Natural killer cell (primary cell): ENCODE results near the gene ZNF775. TPM values are rescaled to one million over a fixed set of nuclear protein-coding genes. Genes with fewer than 3 reads are reported as not detected.

Source experiments
- ATAC-seq, 3 donors: fragments of 150-1000 bp in 2 of 3; fragments of 200-7000 bp in 1 of 3; cut with Tn5 transposase; 1 replicate in 1 of 3; 2 replicates in 2 of 3; pipeline ENCODE4 v1.10.0; 2021; ENCODE audit warnings: mild to moderate bottlenecking in 2 of 3, moderate library complexity in 2 of 3
- DNase-seq, 2 donors: peaks; one replicate each; pipeline versions ENCODE4 v3.0.0 to v3.0.0-alpha.2; 2013 to 2021; ENCODE audit warnings: mixed read lengths in 1 of 2
- H3K27ac ChIP-seq: one replicate; pipeline ENCODE4 v1.5.1; 2013; ENCODE audit warnings: mild to moderate bottlenecking, low read length
- H3K27me3 ChIP-seq: one replicate; pipeline ENCODE4 v1.6.1; 2013; ENCODE audit warnings: low read length; ENCODE audit not compliant: control insufficient read depth, insufficient read depth
- H3K36me3 ChIP-seq: one replicate; pipeline ENCODE4 v1.6.1; 2013; ENCODE audit warnings: low read length; ENCODE audit not compliant: control insufficient read depth, insufficient read depth
- H3K4me1 ChIP-seq: one replicate; pipeline ENCODE4 v1.6.1; 2013; ENCODE audit warnings: low read length; ENCODE audit not compliant: control insufficient read depth, insufficient read depth
- H3K4me3 ChIP-seq: one replicate; pipeline ENCODE4 v1.5.1; 2013; ENCODE audit warnings: low read length
- H3K9me3 ChIP-seq: one replicate; pipeline ENCODE4 v1.6.1; 2013; ENCODE audit warnings: low read length; ENCODE audit not compliant: control insufficient read depth, insufficient read depth
- H3K27ac Mint-ChIP-seq, 2 donors: one replicate each; pipeline ENCODE4 v1.8.0; 2022; ENCODE audit warnings: mild to moderate bottlenecking in 2 of 2, mixed read lengths in 2 of 2, moderate library complexity in 1 of 2
- H3K27me3 Mint-ChIP-seq, 2 donors: one replicate each; pipeline ENCODE4 v1.8.0; 2022; ENCODE audit warnings: low read depth in 2 of 2, mixed read lengths in 2 of 2
- H3K36me3 Mint-ChIP-seq: one replicate; pipeline ENCODE4 v1.8.0; 2022; ENCODE audit warnings: mixed read lengths
- H3K4me1 Mint-ChIP-seq, 2 donors: one replicate each; pipeline ENCODE4 v1.8.0; 2022; ENCODE audit warnings: mixed read lengths in 2 of 2
- H3K4me3 Mint-ChIP-seq: one replicate; pipeline ENCODE4 v1.8.0; 2022; ENCODE audit warnings: mild to moderate bottlenecking, moderate library complexity, mixed read lengths
- H3K9me3 Mint-ChIP-seq, 2 donors: one replicate each; pipeline ENCODE4 v1.8.0; 2022; ENCODE audit warnings: mixed read lengths in 2 of 2
- CTCF ChIP-seq: fragments of 200-600 bp; IDR thresholded peaks from one replicate; pipeline ENCODE4 v1.8.0; 2022; ENCODE audit warnings: antibody characterized with exemption
- WGBS: methylation state at CpG from one replicate; pipeline ENCODE4 v1.1.7; 2013; ENCODE audit warnings: missing lambda C conversion rate; ENCODE audit not compliant: insufficient coverage; 5-methylcytosine and 5-hydroxymethylcytosine counted together
- intact Hi-C: fragments of 100-400 bp; cut with micrococcal nuclease; formaldehyde crosslinking; loops from one replicate; pipeline ENCODE4 v1.14.2; 2022
- total RNA-seq, 4 donors: library from RNA; stranded (reverse); fragments of 120-200 nt in 1 of 4; gene quantifications; one replicate each; pipeline versions ENCODE4 v1.2.3 to v1.2.4, GENCODE V29; 2013 to 2022

The ZNF775 gene
- total RNA-seq, 3 donors from 2014 or later (not counting 1 experiment from before 2014, with no cell fraction given): 1.3 to 2.7 (median 1.6) TPM

- Histone ChIP-seq H3K9me3 (no peaks in the 10 kb centered on the region), H3K4me3 (no peak overlapping the region), H3K27me3 (no peaks in the 10 kb centered on the region), H3K4me1 (peaks cover 22% of the 10 kb centered on the region), H3K27ac (no peak overlapping the region), H3K36me3 (no peaks in the 10 kb centered on the region)
- no peak overlapping the region for H3K27ac Mint-ChIP-seq
- H3K9me3 Mint-ChIP-seq: peaks cover 0 to 3% of the 10 kb centered on the region in 2 donors
- ATAC-seq: peak in 1 of 3 donors; percentile 31
- H3K27me3 Mint-ChIP-seq: peaks cover 0 to 5% of the 10 kb centered on the region in 2 donors
- peaks cover 33% of the 10 kb centered on the region in 2 donors for H3K4me1 Mint-ChIP-seq
- intact Hi-C loops: loop anchor here (5.0 kb wide), 1 partner anchor 401 kb away; no protein-coding TSS in a partner anchor
- no peaks in the 10 kb centered on the region for H3K36me3 Mint-ChIP-seq
- H3K4me3 Mint-ChIP-seq: no peak overlapping the region
- TF ChIP-seq CTCF: peak; percentile 82
- peak in 1 of 2 donors; percentile 80 for DNase-seq
- 37% methylated on average over 3 of the region's 6 CpGs for WGBS
These were observed 22.7 kb upstream of the ZNF775 start for GRCh38 chr7:150356265-150356897.

- H3K4me3 ChIP-seq: no peak overlapping the region
These were observed 21.9 kb upstream of the ZNF775 start for GRCh38 chr7:150357270-150357669.

GRCh38 chr7:150357771-150358427 is 21.2 kb upstream of the ZNF775 start:
- no peaks in the 10 kb centered on the region for H3K36me3 Mint-ChIP-seq
- Histone ChIP-seq H3K27ac (peak overlapping the region; percentile 3), H3K9me3 (no peaks in the 10 kb centered on the region), H3K4me3 (no peak overlapping the region), H3K36me3 (no peaks in the 10 kb centered on the region), H3K4me1 (peaks cover 22% of the 10 kb centered on the region), H3K27me3 (no peaks in the 10 kb centered on the region)
- TF ChIP-seq CTCF: no peak
- H3K27ac Mint-ChIP-seq: peak overlapping the region; percentile 65 to 95
- H3K4me1 Mint-ChIP-seq: peaks cover 33% of the 10 kb centered on the region in 2 donors
- H3K27me3 Mint-ChIP-seq: peaks cover 0 to 5% of the 10 kb centered on the region in 2 donors
- ATAC-seq (peak; percentile 23 to 41 (median 29)), DNase-seq (peak in 1 of 2 donors; percentile 37)
- H3K9me3 Mint-ChIP-seq: peaks cover 0 to 3% of the 10 kb centered on the region in 2 donors
- intact Hi-C loops: loop anchor here (1.0 to 5.0 kb wide), 2 partner anchors 63 to 399 kb away; no protein-coding TSS in a partner anchor
- peak overlapping the region; percentile 60 for H3K4me3 Mint-ChIP-seq
- 47% methylated on average over 13 of the region's 13 CpGs for WGBS

More at GRCh38 chr7:150357270-150357669, 21.9 kb upstream of the ZNF775 start:
- intact Hi-C loops: loop anchor here (1.0 to 5.0 kb wide), 2 partner anchors 64 to 400 kb away; no protein-coding TSS in a partner anchor
- ATAC-seq: peak; percentile 80 to 87 (median 82)
- 2% methylated on average over 9 of the region's 9 CpGs for WGBS
- no peak overlapping the region for H3K27ac ChIP-seq
- peak; percentile 62 to 81 for DNase-seq
- H3K4me3 Mint-ChIP-seq: peak overlapping the region; percentile 60
- H3K27me3 Mint-ChIP-seq: peaks cover 0 to 5% of the 10 kb centered on the region in 2 donors
- peaks cover 33% of the 10 kb centered on the region in 2 donors for H3K4me1 Mint-ChIP-seq
- H3K27ac Mint-ChIP-seq: peak overlapping the region; percentile 64 to 95
- H3K9me3 ChIP-seq: no peaks in the 10 kb centered on the region
- no peaks in the 10 kb centered on the region for H3K27me3 ChIP-seq
- peaks cover 0 to 3% of the 10 kb centered on the region in 2 donors for H3K9me3 Mint-ChIP-seq
- no peaks in the 10 kb centered on the region for H3K36me3 Mint-ChIP-seq
- no peak for TF ChIP-seq CTCF
- peaks cover 22% of the 10 kb centered on the region for H3K4me1 ChIP-seq
- H3K36me3 ChIP-seq: no peaks in the 10 kb centered on the region
